Activated T-cell treated with anti-CD3 and anti-CD28 coated beads for 4 hours (primary cell): ENCODE results near the gene RPS26.
A peak's percentile ranks its signal among the peaks of the same experiment; 100 is the strongest.
"Not testable (repeated sequence)": the region's sequence is repeated elsewhere in the genome, so short reads cannot be mapped to it uniquely, and the experiment has no call there.

Experiments
- DNase-seq: peaks from one replicate; pipeline ENCODE4 v3.0.0-alpha.2; 2020

RPS26 gene

GRCh38 chr12:56041552-56042429 is at the start of gene RPS26:
Gene RPS26 (plus strand): TSS chr12:56041918. CDS start chr12:56042167, 249 bp downstream.
- peak; percentile 81 for DNase-seq

- no peak for DNase-seq
Observed at GRCh38 chr12:55993230-55993853, 48.4 kb upstream of the RPS26 start.

- DNase-seq, result no peak
Observed at GRCh38 chr12:55995366-55995765, 46.4 kb upstream of the RPS26 start.

GRCh38 chr12:55996201-55996714 is 45.5 kb upstream of the RPS26 start:
- peak; percentile 63 for DNase-seq

GRCh38 chr12:55996715-55997534 is 44.8 kb upstream of the RPS26 start, which contains the start of gene SUOX:
Gene SUOX (plus strand): TSS chr12:55997276. CDS start chr12:56002222, 4,946 bp downstream.
- DNase-seq, result no peak

- no peak for DNase-seq
Observed at GRCh38 chr12:55997535-55997859, 44.2 kb upstream of the RPS26 start.

GRCh38 chr12:55999522-55999921 is 42.2 kb upstream of the RPS26 start:
- DNase-seq, result not testable (repeated sequence)

- not testable (repeated sequence) for DNase-seq
Observed at GRCh38 chr12:55999999-56000540, 41.6 kb upstream of the RPS26 start.

GRCh38 chr12:56001487-56002100 is 40.1 kb upstream of the RPS26 start:
- DNase-seq, result no peak

- not testable (repeated sequence) for DNase-seq
Observed at GRCh38 chr12:56003376-56003775, 38.3 kb upstream of the RPS26 start.

GRCh38 chr12:56004211-56004610 is 37.5 kb upstream of the RPS26 start:
- no peak for DNase-seq

GRCh38 chr12:56007564-56008559 is 33.9 kb upstream of the RPS26 start:
- DNase-seq, result peak; percentile 65

GRCh38 chr12:56010111-56010570 is 31.6 kb upstream of the RPS26 start:
- DNase-seq, result no peak

GRCh38 chr12:56011509-56012090 is 30.1 kb upstream of the RPS26 start:
- DNase-seq, result no peak

GRCh38 chr12:56013482-56013881 is 28.2 kb upstream of the RPS26 start:
- DNase-seq, result no peak

GRCh38 chr12:56014205-56014604 is 27.5 kb upstream of the RPS26 start:
- DNase-seq, result no peak

- DNase-seq, result no peak
Observed at GRCh38 chr12:56017181-56017580, 24.5 kb upstream of the RPS26 start.

GRCh38 chr12:56018356-56018755 is 23.4 kb upstream of the RPS26 start:
- no peak for DNase-seq

- DNase-seq, result no peak
Observed at GRCh38 chr12:56020423-56021184, 21.1 kb upstream of the RPS26 start, which contains the start of gene IKZF4. Gene IKZF4 (plus strand): TSS chr12:56021043. CDS start chr12:56021494, 451 bp downstream.
